HS-27A (cell line): ENCODE results near the gene PCDHGA10.
"Not testable (repeated sequence)": the region's sequence is repeated elsewhere in the genome, so short reads cannot be mapped to it uniquely, and the experiment has no call there.

Experiments
- DNase-seq: peaks from one replicate; pipeline ENCODE4 v3.0.0-alpha.2; 2012; ENCODE audit warnings: low read depth, missing footprints

PCDHGA10 gene

GRCh38 chr5:141392429-141393198 is 20.2 kb upstream of the PCDHGA10 start, which contains the start of gene PCDHGA8:
Gene PCDHGA8, plus strand, starts transcription at chr5:141392633. Its CDS starts 181 bp downstream, at chr5:141392814.
- no peak for DNase-seq

DNA sequence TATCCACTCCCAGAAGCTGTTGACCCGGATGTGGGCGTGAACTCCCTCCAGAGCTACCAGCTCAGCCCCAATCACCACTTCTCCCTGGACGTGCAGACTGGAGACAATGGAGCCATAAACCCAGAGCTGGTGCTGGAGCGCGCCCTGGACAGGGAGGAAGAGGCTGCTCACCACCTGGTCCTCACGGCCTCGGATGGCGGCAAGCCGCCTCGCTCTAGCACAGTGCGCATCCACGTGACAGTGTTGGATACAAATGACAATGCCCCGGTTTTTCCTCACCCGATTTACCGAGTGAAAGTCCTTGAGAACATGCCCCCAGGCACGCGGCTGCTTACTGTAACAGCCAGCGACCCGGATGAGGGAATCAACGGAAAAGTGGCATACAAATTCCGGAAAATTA is 19.5 kb upstream of the PCDHGA10 start:
- DNase-seq, result no peak

GRCh38 chr5:141394401-141395187 is 18.2 kb upstream of the PCDHGA10 start:
- not testable (repeated sequence) for DNase-seq

DNA sequence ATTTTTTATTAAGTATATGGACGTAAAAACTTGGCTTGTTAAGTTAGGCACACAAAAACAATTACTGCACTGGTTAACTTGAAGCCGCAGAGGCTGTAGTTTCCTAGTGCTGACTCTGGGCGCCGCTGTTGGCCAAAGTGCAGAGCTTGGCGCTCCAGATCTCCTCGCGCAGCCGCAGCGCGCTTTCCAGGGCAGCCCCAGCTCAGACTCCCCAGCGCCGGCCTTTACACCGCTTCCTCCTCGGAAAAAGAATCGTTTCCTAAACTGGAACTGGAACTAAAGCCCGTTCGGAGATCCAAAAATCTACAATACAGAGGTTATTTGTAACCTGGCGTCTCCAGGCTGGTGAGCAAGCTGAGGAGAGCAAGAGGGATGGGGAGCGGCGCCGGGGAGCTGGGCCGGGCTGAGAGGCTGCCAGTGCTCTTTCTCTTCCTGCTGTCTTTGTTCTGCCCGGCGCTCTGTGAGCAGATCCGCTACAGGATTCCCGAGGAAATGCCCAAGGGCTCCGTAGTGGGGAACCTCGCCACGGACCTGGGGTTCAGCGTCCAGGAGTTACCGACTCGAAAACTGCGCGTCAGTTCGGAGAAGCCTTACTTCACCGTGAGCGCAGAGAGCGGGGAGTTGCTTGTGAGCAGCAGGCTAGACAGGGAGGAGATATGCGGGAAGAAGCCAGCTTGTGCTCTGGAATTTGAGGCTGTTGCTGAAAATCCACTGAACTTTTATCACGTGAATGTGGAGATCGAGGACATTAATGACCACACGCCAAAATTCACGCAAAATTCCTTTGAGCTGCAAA is 14.8 kb upstream of the PCDHGA10 start, which contains the start of gene PCDHGB5:
TSS of gene PCDHGB5 (plus strand) at position 192 of the 796 bp plus-strand sequence. CDS start at position 373, 181 bp downstream.
- DNase-seq, result not testable (repeated sequence)

- DNase-seq, result no peak
These were observed 14.2 kb upstream of the PCDHGA10 start for GRCh38 chr5:141398608-141399007.

- no peak for DNase-seq
These were observed 13.1 kb upstream of the PCDHGA10 start for GRCh38 chr5:141399555-141400258.

DNA sequence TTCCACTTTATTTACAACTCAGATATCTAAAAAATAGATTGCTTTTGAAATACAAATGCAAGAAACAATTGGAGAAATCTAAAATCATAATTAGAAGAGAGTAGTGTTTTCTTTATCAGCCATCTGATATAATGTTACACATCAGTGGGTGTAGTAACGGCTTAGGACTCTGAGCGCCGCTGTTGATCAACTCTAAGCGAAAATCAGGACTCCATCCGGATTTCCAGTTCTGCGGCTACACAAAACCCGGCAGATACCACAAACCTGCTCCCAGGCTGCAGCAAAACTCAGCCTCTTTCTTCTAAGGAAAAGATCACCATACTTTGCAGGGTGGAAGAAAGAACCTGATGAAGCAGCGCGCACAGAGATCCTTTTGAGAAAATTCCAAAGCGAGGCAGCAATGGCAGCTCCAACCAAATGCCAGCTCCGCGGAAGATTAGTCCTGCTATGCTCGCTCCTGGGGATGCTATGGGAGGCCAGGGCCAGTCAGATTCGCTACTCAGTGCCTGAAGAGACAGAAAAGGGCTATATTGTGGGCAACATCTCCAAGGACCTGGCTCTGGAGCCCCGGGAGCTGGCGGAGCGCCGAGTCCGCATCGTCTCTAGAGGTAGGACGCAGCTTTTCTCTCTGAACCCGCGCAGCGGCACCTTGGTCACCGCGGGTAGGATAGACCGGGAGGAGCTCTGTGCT is 10.1 kb upstream of the PCDHGA10 start, which contains the start of gene PCDHGA9:
TSS of gene PCDHGA9 (plus strand) at position 226 of the 691 bp plus-strand sequence. CDS start at position 401, 175 bp downstream.
- DNase-seq, result no peak

GRCh38 chr5:141403387-141403786 is 9.4 kb upstream of the PCDHGA10 start:
- DNase-seq, result no peak

- DNase-seq, result not testable (repeated sequence)
These were observed 4.8 kb upstream of the PCDHGA10 start, which contains the start of gene PCDHGB6 for GRCh38 chr5:141407790-141408505. Gene PCDHGB6, plus strand, starts transcription at chr5:141408021. Its CDS starts 182 bp downstream, at chr5:141408203.

DNA sequence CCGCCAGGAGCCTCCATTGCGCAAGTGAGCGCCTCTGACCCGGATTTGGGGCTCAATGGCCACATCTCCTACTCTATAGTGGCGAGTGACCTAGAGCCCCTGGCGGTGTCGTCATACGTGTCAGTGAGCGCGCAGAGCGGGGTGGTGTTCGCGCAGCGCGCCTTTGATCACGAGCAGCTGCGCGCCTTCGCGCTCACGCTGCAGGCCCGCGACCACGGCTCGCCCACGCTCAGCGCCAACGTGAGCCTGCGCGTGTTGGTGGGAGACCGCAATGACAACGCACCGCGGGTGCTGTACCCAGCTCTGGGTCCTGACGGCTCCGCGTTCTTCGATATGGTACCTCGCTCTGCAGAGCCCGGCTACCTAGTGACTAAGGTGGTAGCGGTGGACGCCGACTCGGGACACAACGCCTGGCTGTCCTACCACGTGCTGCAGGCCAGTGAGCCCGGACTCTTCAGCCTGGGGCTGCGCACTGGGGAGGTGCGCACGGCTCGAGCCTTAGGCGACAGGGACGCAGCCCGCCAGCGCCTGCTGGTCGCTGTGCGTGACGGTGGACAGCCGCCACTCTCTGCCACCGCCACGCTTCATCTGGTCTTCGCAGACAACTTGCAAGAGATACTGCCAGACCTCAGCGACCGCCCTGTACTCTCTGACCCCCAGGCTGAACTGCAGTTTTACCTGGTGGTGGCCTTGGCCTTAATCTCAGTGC is 3.0 kb upstream of the PCDHGA10 start:
- no peak for DNase-seq

DNA sequence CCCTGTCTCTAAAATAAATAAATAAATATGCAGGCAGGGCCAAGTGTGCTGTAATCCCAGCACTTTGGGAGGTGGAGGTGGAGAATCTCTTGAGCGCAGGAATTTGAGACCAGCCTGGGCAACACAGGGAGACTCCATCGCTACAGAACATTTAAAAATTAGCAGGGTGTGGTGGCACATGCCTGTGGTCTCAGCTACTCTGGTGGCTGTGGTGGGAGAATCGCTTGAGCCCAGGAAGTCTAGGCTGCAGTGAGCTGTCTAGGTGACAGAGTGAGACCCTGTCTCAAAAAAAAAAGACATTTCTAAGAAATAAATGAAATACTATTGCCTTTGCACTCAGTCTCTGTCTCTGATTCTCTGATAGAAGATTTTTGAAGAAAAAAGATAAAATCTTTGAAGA is 1.2 kb upstream of the PCDHGA10 start:
- DNase-seq, result no peak

GRCh38 chr5:141413540-141414069 is 818 bp downstream of the PCDHGA10 start:
- DNase-seq, result no peak

GRCh38 chr5:141414548-141415274 is 1.9 kb downstream of the PCDHGA10 start:
- DNase-seq, result not testable (repeated sequence)

- not testable (repeated sequence) for DNase-seq
These were observed 2.5 kb downstream of the PCDHGA10 start for GRCh38 chr5:141415275-141415618.

DNA sequence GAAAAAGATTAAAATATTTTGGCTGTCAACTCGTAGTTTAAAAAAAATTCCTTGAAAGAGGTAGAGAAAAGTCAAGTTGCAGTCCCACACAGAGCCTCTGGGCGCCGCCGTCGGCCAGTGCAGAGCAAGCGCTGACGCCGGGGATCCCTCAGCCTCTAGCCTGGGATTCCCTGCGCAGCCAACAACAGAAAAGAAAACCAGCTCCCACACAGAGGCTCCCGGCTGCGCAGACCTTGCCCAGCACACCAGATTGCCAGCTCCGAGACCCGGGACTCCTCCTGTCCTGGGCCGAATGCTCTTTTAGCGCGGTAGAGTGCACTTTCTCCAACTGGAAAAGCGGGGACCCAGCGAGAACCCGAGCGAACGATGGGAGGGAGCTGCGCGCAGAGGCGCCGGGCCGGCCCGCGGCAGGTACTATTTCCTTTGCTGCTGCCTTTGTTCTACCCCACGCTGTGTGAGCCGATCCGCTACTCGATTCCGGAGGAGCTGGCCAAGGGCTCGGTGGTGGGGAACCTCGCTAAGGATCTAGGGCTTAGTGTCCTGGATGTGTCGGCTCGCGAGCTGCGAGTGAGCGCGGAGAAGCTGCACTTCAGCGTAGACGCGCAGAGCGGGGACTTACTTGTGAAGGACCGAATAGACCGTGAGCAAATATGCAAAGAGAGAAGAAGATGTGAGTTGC is 4.8 kb downstream of the PCDHGA10 start, which contains the start of gene PCDHGB7:
TSS of gene PCDHGB7 (plus strand) at position 184 of the 679 bp plus-strand sequence. CDS start at position 367, 183 bp downstream.
- not testable (repeated sequence) for DNase-seq

- no peak for DNase-seq
These were observed 6.5 kb downstream of the PCDHGA10 start for GRCh38 chr5:141419074-141419880.
